ENCODE data around the gene UNCX.
"Not testable (repeated sequence)": the region's sequence is repeated elsewhere in the genome, so short reads cannot be mapped to it uniquely, and the experiment has no call there.

The UNCX gene

GRCh38 chr7:1259621-1260243 lies 27.1 kb downstream of the UNCX start:
- DNase-seq, result no peak

DNA sequence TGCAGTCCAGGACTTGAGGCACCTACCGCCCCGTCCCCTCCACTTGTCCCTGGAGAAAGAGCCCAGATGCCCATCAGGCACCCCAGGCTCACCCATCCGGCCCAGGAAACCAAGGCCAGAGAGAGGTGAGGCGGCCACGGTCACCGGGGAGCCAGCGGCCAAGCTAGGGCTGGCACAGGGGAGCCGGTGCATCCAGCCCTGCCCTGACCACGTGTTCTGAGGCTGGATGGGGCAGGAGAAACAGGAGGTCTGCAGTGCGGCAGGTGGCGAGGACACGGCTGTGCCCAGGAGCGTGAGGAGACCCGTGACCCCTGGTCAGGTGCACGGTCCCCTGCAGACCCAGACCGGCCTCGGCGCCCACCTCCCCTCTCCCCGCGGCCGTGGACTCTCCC lies 27.6 kb downstream of the UNCX start:
- no peak for DNase-seq

GRCh38 chr7:1261036-1261435 lies 28.4 kb downstream of the UNCX start:
- DNase-seq, result not testable (repeated sequence)

DNA sequence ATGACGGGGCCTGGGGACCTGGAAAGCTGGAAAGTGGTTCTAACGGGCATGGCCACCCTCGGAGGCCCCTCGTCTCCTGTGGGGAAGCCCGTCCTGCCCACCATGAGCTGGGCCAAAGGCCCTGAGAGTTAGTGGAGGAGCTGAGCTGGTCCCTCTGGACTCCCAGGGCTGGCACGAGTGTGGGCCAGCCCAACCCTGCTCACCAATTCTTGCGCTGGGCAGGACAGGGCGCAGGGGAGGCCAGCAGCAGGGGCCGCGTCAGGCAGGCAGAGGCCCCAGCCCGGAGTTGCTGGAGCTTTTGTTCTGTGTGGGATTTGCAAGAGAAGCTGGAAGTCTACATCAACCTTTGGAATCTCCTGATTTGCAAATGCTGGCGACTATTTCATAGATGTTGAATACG lies 29.8 kb downstream of the UNCX start:
- no peak for DNase-seq

DNA sequence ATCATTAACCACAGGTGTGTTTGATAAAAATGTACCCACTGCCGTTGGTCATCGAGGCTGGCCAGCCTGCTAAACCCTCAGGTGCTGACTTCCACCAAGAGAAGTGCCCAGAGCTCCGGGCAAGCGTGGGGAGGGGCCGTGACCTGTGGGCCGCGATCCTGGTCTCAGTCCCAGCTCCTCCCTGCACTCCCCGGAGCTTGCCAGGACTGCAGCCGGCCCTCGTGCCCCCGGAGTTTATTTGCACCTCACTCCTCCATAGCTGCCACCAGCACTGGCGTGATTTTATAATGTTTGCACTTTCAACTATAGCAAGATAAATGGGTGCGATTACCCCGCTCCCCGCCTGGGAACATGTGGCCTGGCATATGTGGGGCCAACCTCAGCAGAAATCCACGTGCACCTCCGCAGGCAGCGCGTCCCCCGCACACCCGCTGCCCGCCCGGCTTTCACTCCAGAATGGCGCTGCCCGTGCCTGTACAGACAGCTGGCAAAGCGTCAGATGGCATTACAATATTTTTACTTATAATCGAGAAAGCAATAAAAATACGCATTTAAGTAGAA lies 30.8 kb downstream of the UNCX start:
- no peak for DNase-seq

- no peak for DNase-seq
These were observed 31.9 kb downstream of the UNCX start for GRCh38 chr7:1264345-1265280.

DNA sequence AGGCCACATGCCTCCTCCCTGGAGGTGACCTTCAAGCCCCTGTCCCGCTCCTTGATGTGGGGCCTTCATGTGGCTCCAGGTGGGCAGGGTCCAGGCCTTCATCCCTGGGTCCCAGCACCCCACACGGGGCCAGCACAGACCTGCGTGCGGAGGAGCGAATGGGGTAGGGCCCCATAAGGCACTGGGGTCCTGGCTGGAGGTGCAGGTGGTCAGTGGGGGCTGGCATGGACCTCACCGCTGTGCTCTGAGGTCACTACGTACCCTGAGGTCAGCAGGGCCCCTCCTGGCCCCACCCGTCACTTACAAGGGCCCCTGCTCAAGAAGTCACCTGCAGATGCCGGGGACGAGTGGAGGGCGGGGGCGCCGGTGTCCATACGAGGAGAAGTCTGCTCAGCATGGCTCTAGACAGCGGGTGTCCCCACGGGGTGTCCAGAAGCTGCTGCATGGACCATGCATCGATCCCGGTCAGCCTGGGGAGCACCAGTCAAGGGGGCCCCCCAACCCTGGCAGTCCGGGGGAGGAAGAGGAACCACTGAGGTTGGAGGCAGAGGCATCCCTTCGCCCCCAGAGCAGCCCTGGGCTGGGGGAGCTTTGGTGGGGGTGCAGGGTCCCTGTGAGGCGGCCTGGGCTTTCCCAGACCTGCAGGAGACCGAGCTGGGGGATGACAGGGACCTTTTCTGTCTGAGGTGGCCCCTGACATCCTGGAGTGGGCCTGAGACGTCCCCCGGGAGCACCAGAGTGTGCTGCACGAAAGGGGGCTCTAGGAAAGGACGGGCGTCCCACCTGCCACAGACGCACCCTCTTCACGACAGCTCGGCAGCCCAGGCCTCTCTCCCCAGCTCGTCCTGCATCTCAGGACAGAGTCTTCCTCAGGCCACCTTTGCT lies 34.6 kb downstream of the UNCX start:
- DNase-seq, result no peak

- DNase-seq, result no peak
These were observed 35.6 kb downstream of the UNCX start for GRCh38 chr7:1268076-1268815.

GRCh38 chr7:1268866-1269265 lies 36.2 kb downstream of the UNCX start:
- DNase-seq, result no peak

GRCh38 chr7:1269336-1269890 lies 36.7 kb downstream of the UNCX start:
- DNase-seq, result no peak

- no peak for DNase-seq
These were observed 37.5 kb downstream of the UNCX start for GRCh38 chr7:1270181-1270580.

- no peak for DNase-seq
These were observed 38.4 kb downstream of the UNCX start for GRCh38 chr7:1271046-1271445.

DNA sequence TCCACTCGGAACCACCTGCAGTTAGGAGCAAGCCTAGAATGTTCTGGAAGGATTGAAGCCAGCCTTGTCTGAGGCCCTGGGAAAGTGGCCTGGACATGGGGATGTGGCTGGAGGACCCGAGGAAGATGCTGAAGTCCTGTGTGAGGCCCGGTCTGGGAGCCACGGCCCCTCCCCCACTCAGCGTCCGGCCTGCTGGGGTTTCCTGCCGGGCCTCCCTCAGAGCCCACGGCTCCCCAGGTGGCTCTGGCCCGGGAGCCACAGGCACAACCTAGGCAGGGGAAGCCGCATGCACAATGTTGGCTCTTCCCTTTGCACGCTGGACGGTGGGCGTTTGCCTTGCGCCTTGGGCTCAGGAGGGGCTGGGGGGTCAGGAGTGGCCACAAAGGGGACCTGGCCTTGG lies 39.0 kb downstream of the UNCX start:
- no peak for DNase-seq

GRCh38 chr7:1272136-1272535 lies 39.5 kb downstream of the UNCX start:
- DNase-seq, result not testable (repeated sequence)

- DNase-seq, result no peak
These were observed 41.6 kb downstream of the UNCX start for GRCh38 chr7:1274121-1274875.

DNA sequence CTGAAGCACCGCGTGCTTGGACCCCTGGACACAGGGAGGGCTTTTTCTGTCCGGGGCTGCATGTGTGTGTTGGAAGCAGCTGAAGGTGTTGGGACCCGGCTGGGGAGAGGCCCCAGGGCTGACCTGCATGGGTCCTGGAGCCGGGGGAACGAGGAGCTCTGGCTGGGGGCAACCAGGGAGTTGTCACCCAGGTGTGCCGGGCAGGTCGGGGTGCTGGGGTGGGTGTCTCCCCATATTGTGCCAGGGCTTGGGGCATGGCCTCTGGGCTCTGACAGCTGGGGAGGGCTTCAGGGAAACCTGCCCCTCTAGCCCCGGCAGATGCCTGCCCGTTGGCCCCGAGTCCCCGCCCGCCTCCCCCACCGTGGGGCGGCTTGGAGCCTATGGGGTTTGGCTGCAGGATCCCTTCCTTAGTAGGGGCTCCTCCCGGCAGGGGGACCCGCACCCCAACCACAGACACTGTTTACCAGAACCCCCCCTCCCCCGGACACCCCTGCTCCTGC lies 42.3 kb downstream of the UNCX start:
- DNase-seq, result no peak

- DNase-seq, result no peak
These were observed 43.0 kb downstream of the UNCX start for GRCh38 chr7:1275451-1276381.

GRCh38 chr7:1276626-1277175 lies 44.0 kb downstream of the UNCX start:
- DNase-seq, result no peak

GRCh38 chr7:1278543-1278942 lies 45.9 kb downstream of the UNCX start:
- DNase-seq, result no peak

DNA sequence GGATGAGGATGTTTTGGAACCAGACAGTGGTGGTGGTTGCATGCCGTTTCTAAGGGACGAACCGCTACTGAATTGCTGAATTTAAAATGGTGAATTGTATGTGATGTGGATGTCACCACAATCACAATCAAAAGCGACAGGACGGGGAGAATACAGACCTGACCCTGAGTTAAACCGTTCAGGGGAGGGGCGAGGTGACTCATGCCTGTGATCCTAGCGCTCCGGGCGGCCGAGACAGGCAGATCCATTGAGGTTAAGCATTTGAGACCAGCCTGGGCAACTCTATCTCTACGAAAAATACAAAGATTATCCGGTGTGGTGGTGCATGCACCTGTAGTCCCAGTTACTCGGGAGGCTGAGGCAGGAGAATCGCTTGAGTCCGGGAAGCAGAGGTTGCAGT lies 46.4 kb downstream of the UNCX start:
- DNase-seq, result no peak

Measured in activated CD4-positive, alpha-beta T cell treated with anti-CD3 and anti-CD28 coated beads, Interleukin-2, Interleukin-6, amounts not matched to agents 100 ng/mL and 50 ng/mL, durations not matched to agents 16 hours and 8 hours (primary cell).